Measurements from ENCODE around the gene GABRG2. TPM values are rescaled to one million over a fixed set of nuclear protein-coding genes. Genes with fewer than 3 reads are reported as not detected.

Gene GABRG2
- total RNA-seq, 1 experiment from 2014 or later, result not detected

DNA sequence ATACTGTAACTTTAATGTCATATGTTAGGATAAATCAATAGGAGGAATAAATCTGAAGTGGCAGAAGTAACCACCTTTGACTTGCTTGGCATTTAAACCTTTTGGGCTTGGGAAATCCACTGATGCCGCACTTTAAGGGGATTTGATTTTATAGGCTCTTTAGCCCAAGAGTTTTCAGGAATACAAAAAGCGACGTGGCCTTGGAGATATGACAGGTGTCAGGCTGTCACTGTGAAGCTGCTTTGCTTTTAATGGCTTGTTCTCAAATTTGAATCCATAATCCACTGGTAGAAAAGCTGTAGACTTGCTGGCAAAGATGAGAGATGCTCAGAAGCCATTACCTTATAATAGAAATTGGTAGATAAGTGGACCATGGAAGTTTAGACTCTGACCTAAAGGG lies 71.6 kb downstream of the GABRG2 start:
- intact Hi-C loops (cut with micrococcal nuclease; ENCODE audit: unreplicated experiment), result no loop called here
- H3K9me3 Mint-ChIP-seq (ENCODE audit: low read depth, unreplicated experiment), result peaks cover 6% of the 10 kb centered on the region
- DNase-seq, result no peak
- CTCF ChIA-PET, result no interaction called here
- no peaks in the 10 kb centered on the region for H3K4me1 Mint-ChIP-seq (ENCODE audit: low read depth, unreplicated experiment)
- no TSS peak for BruUV-seq (replicated peaks)
- H3K27ac Mint-ChIP-seq (ENCODE audit: unreplicated experiment), result no peak overlapping the region
- H3K4me3 Mint-ChIP-seq (ENCODE audit: low read depth, unreplicated experiment), result no peak overlapping the region
- TF ChIP-seq CTCF (IDR thresholded peaks at IDR 0.05; ENCODE audit: unreplicated experiment), result no peak
- no peaks in the 10 kb centered on the region for H3K36me3 Mint-ChIP-seq (ENCODE audit: insufficient read depth, unreplicated experiment)
- no peaks in the 10 kb centered on the region for H3K27me3 Mint-ChIP-seq (ENCODE audit: unreplicated experiment)

- CTCF ChIA-PET, result no interaction called here
- H3K9me3 Mint-ChIP-seq (ENCODE audit: low read depth, unreplicated experiment), result peaks cover 17% of the 10 kb centered on the region
- no peaks in the 10 kb centered on the region for H3K27me3 Mint-ChIP-seq (ENCODE audit: unreplicated experiment)
These were observed 86.7 kb downstream of the GABRG2 start for GRCh38 chr5:162154242-162154641.

GRCh38 chr5:162160401-162160800 lies 92.8 kb downstream of the GABRG2 start:
- no peak overlapping the region for H3K4me3 Mint-ChIP-seq (ENCODE audit: low read depth, unreplicated experiment)
- H3K9me3 Mint-ChIP-seq (ENCODE audit: low read depth, unreplicated experiment), result peaks cover 11% of the 10 kb centered on the region
- DNase-seq, result no peak
- intact Hi-C loops (cut with micrococcal nuclease; ENCODE audit: unreplicated experiment), result no loop called here
- no TSS peak for BruUV-seq (replicated peaks)
- no peaks in the 10 kb centered on the region for H3K4me1 Mint-ChIP-seq (ENCODE audit: low read depth, unreplicated experiment)
- TF ChIP-seq CTCF (IDR thresholded peaks at IDR 0.05; ENCODE audit: unreplicated experiment), result no peak
- no peak overlapping the region for H3K27ac Mint-ChIP-seq (ENCODE audit: unreplicated experiment)
- CTCF ChIA-PET, result no interaction called here
- H3K36me3 Mint-ChIP-seq (ENCODE audit: insufficient read depth, unreplicated experiment), result no peaks in the 10 kb centered on the region
- no peaks in the 10 kb centered on the region for H3K27me3 Mint-ChIP-seq (ENCODE audit: unreplicated experiment)

More at GRCh38 chr5:162154242-162154641, 86.7 kb downstream of the GABRG2 start:
- H3K36me3 Mint-ChIP-seq (ENCODE audit: insufficient read depth, unreplicated experiment), result no peaks in the 10 kb centered on the region
- BruUV-seq (replicated peaks), result no TSS peak
- no peak for TF ChIP-seq CTCF (IDR thresholded peaks at IDR 0.05; ENCODE audit: unreplicated experiment)
- no peak overlapping the region for H3K27ac Mint-ChIP-seq (ENCODE audit: unreplicated experiment)
- intact Hi-C loops (cut with micrococcal nuclease; ENCODE audit: unreplicated experiment), result no loop called here
- H3K4me1 Mint-ChIP-seq (ENCODE audit: low read depth, unreplicated experiment), result no peaks in the 10 kb centered on the region
- DNase-seq, result no peak
- no peak overlapping the region for H3K4me3 Mint-ChIP-seq (ENCODE audit: low read depth, unreplicated experiment)

GRCh38 chr5:162163663-162164062 lies 96.1 kb downstream of the GABRG2 start:
- Mint-ChIP-seq H3K27ac (ENCODE audit: unreplicated experiment) (no peak overlapping the region), H3K4me1 (ENCODE audit: low read depth, unreplicated experiment) (no peaks in the 10 kb centered on the region), H3K4me3 (ENCODE audit: low read depth, unreplicated experiment) (no peak overlapping the region), H3K36me3 (ENCODE audit: insufficient read depth, unreplicated experiment) (no peaks in the 10 kb centered on the region), H3K27me3 (ENCODE audit: unreplicated experiment) (no peaks in the 10 kb centered on the region), H3K9me3 (ENCODE audit: low read depth, unreplicated experiment) (peaks cover 24% of the 10 kb centered on the region)
- TF ChIP-seq CTCF (IDR thresholded peaks at IDR 0.05; ENCODE audit: unreplicated experiment), result no peak
- DNase-seq, result no peak
- no TSS peak for BruUV-seq (replicated peaks)
- intact Hi-C loops (cut with micrococcal nuclease; ENCODE audit: unreplicated experiment), result no loop called here
- CTCF ChIA-PET, result no interaction called here

Measured in Calu3 (cell line).